Frontal cortex (tissue), 4 donors: ENCODE measurements around the gene SYCP2L. TPM values are rescaled to one million over a fixed set of nuclear protein-coding genes. Genes with fewer than 3 reads are reported as not detected.
A peak's percentile ranks its signal among the peaks of the same experiment; 100 is the strongest.
"Not testable (repeated sequence)": the region's sequence is repeated elsewhere in the genome, so short reads cannot be mapped to it uniquely, and the experiment has no call there.

Experiments used
- DNase-seq, 2 donors: peaks; one replicate each; pipeline ENCODE4 v3.0.0; 2012; ENCODE audit warnings: low spot score in 2 of 2
- FAIRE-seq: peaks from 2 replicates; lab custom pipeline; 2012; peaks lifted over from hg19 to GRCh38; lab: Jason Lieb, UNC
- total RNA-seq: library from RNA; depleted of rRNA; stranded (reverse); fragments of >200 nt; gene quantifications from one replicate; pipeline ENCODE4 v1.2.3, GENCODE V29; 2014
- donor health status: control.
- donor health status: control.
- donor health status: control.

SYCP2L gene
- total RNA-seq, 1 donor from 2014 or later: 5.7 TPM

- no peak for FAIRE-seq
- no peak for DNase-seq
Observed at GRCh38 chr6:10949579-10950490, 63.0 kb downstream of the SYCP2L start.

- DNase-seq (peak in 1 of 2 donors; percentile 27), FAIRE-seq (peak; percentile 52)
Observed at GRCh38 chr6:10951675-10952282, 64.9 kb downstream of the SYCP2L start.

DNA sequence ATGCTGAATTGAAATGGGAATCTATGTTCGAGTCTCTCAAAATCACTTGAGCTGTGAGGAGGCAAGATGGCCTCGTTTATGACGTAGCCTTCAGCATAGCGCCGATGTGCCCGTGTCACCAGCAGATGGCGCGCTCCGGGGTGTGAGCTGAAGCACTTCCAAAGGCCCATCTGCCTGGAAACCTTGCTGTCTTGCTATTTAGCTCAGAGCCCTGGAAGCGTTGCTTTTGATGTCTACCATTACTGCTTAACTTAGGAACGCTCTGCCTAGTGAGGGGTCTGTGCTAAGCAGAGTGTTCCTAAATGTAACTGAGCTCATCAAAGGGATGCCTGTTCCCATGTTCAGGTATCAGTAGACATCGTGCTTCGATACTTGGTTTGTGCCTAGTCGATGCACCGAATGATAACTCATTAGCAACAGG lies 67.7 kb downstream of the SYCP2L start:
- DNase-seq (peak; percentile 4 to 18), FAIRE-seq (no peak)

GRCh38 chr6:10956776-10957175 lies 69.9 kb downstream of the SYCP2L start:
- DNase-seq (no peak), FAIRE-seq (no peak)

DNA sequence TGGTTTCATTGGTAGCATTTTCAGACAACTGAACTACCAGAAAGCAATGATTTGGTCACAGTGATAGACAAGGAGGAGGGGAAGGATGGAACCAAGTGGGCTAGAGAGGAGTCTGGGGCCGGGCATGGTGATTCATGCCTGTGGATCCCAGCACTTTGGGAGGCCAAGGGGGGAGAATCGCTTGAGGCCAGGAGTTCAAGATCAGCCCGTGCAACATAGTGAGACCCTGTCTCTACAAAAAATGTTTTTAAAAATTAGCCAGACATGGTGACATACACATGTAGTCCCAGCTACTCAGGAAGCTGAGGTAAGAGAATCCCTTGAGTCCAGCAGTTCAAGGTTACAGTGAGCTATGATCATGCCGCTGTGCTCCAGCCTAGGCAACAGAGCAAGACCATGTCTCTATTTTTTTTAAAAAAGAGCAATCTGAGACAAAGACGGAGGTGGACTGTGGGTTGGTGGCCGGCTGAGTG lies 70.6 kb downstream of the SYCP2L start:
- FAIRE-seq: no peak
- no peak for DNase-seq

DNA sequence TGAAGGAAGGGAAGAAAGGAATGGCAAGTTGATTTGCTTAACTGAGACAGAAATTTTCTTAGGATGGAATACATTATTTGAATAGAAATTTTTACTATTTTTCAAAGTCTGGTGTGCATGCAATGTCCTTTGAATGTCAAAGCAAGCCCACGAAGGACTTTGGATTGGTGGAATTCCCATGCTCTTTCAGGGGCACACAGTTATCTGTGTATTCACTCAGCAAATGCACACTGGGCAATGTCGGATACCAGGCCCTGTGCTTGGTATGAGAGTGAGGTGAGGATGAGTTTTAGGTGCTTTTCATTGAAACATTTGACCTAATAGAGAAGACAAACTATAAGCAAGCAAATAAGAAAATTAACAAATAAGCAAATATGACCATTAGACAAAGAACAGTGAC lies 73.3 kb downstream of the SYCP2L start:
- FAIRE-seq (no peak), DNase-seq (no peak)

DNA sequence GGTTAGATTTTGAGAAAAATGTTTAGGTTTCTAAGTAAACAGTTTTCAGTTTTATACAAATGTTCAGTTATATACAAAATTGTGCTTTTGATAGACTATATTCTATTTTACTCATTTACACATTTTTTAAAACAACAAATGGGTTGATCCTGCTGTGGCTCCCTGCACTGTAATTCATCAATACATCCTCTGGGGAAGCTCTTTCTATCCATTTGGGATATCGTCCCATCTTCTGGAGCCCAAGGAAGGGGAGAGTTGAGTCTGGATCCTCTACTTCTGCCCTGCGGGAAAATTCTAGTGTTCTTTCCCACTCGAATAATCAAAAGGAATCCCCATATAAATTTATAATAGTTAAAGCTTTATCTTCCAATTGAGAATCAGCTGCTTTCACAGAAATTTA lies 75.0 kb downstream of the SYCP2L start:
- DNase-seq (no peak), FAIRE-seq (no peak)

DNA sequence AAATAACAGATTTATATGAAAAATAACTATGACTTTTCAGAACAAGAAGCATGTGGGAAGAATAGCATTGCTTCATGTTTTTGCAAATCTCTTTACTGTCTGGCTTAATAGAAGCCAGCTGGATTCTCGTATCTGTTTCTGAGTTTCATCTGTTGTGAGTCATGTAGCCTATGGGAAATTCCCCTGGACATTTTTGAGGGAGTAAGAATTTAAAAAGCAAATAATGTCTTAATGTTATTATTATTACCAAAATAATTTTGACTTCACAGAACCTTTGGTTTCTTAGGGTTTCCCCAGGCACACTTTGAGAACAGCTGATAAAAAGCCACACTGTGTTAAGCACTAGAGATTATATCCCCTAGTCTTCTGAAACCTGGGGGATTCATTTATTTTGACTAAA lies 75.8 kb downstream of the SYCP2L start:
- FAIRE-seq: no peak
- DNase-seq: no peak

DNA sequence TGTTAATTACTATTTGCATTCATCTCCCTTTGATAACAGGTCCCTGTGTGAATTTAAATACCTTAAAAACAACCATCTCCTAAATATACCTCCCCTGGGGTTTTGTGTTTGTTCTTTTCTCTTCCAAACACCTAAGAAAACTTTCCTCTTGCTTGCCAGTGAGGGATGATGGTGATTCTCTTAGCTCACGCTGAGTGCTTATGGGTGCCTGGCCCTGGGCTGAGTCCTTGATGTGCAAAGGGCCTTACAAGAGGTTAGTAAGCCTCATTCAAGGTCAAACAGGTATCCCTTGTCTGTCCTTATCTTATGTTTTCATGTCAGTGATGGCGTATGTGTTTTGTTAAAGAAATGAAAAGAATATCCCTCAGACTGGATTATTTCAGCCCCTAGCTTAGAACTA lies 76.3 kb downstream of the SYCP2L start:
- no peak for FAIRE-seq
- no peak for DNase-seq

DNA sequence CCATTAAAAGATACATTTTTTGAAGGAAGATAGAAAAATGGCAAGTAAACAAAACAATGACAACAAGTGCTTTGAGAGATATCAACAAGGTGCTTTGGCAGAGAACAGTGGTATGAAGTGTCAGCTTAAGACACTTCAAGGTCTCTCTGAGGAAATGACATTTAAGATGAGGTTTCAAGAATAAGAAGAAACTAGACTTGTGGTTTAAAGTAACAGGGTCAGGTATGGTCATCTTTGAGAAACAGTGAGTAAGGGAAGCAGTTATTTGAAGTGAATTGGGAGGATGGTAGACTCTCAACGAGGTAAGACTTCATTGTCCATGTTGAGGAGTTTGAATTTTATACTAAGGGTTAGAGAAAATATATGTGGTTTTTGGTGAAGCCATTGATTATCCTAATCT lies 77.8 kb downstream of the SYCP2L start:
- FAIRE-seq (no peak), DNase-seq (no peak)

DNA sequence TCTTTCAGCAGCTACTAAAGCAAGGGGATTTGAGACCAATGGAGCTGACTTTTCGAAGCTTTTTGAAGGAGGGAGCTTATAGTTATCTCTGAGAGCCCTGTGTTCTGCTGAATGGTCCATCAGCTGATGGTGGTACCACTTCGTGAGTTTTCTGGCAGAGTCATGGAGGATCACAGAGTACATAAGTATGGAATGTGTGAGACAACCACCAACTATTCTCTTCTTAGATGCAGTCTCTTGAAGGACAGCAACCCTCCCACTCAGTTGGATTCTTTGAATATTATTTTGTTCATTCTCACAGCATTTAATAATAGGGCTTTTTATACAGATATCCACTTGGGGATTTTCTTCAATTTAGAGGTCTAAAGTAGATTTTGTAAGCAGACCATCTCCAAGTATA lies 81.9 kb downstream of the SYCP2L start:
- DNase-seq (no peak), FAIRE-seq (no peak)

GRCh38 chr6:10970731-10971130 lies 83.9 kb downstream of the SYCP2L start:
- FAIRE-seq: no peak
- no peak for DNase-seq

DNA sequence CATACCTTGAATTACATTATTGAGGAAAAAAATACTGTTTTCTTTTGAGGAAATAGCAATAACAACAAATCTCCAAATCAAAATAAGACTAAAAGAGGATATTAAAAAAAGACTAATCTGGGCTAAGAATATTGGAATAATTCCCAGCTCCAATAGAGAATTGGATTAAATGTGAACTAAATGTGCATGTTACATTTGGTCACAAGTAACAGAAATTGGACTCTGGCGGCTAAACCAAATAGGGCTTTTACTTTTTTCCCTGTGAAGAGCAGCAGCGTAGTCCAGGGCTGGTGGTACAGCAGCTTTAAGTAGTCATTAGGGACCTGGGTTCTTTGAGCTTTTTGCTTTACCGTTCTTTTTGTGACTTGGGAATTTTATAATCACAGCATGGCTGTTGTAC lies 85.3 kb downstream of the SYCP2L start:
- FAIRE-seq (no peak), DNase-seq (no peak)

DNA sequence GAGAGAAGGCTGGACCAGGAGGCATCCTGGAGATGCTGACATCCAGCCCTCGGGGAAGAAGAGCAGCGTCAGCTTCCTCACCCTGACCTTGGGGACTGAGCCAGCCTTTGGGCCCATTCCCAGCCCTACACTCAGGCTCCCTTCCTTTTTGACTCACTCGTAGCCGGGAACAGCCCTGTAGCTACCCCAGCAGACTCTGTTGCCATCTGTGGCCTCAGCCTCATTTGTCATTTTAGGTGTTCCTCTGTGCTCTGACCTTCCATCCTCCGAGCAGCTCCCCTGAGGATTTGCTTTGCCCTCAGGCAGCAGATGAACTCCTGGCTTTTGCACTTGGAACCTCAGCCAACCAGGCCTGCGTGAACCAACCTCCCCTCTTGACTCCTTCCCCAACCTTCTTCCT lies 89.7 kb downstream of the SYCP2L start:
- DNase-seq (no peak), FAIRE-seq (no peak)

GRCh38 chr6:10977231-10977968 lies 90.5 kb downstream of the SYCP2L start:
- no peak for FAIRE-seq

GRCh38 chr6:10979603-10980002 lies 92.8 kb downstream of the SYCP2L start:
- DNase-seq (no peak), FAIRE-seq (no peak)

More at GRCh38 chr6:10977231-10977968, 90.5 kb downstream of the SYCP2L start:
- no peak for DNase-seq

DNA sequence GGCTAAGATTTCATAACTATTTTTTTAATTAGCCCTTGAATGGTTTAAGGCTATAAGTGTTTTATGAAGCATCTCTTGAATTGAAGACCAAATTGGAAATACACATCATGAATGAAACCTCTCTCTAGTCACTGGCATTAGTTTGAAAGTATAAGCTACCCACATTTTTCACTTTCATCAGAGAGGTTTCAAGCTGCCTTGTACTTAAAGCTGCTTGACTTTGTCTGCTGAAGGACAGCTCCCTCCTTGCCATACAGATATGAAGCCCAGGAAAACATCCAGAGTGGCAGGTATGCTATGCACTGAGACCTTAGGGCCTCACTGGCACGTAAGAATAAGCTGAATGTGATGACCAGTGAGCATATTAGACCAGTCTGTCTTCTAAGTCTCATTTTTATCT lies 94.6 kb downstream of the SYCP2L start:
- FAIRE-seq: no peak
- no peak for DNase-seq

DNA sequence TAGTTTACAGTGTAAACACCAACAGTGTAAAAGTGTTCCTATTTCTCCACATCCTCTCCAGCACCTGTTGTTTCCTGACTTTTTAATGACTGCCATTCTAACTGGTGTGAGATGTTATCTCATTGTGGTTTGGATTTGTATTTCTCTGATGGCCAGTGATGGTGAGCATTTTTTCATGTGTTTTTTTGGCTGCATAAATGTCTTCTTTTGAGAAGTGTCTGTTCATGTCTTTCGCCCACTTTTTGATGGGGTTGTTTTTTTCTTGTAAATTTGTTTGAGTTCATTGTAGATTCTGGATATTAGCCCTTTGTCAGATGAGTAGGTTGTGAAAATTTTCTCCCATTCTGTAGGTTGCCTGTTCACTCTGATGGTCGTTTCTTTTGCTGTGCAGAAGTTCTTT lies 98.1 kb downstream of the SYCP2L start:
- DNase-seq, FAIRE-seq: not testable (repeated sequence)

DNA sequence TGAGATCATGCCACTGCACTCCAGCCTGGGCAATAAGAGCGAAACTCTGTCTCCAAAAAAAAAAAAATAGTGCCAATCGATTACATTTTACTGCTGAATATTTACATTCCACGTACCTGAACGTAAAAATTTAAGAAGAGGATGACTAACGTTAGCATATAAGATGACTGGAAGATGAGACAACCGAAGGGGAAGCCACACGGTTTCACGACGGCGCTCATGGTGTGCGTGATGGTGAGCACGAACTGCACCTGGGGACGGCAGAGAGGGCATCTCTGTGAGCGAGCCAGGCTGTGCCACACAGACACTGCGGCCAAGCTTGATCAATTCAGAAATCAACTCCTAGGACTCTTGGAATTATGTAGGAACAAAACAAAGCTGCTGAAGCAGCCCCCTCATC lies 102.7 kb downstream of the SYCP2L start:
- DNase-seq (no peak), FAIRE-seq (no peak)

DNA sequence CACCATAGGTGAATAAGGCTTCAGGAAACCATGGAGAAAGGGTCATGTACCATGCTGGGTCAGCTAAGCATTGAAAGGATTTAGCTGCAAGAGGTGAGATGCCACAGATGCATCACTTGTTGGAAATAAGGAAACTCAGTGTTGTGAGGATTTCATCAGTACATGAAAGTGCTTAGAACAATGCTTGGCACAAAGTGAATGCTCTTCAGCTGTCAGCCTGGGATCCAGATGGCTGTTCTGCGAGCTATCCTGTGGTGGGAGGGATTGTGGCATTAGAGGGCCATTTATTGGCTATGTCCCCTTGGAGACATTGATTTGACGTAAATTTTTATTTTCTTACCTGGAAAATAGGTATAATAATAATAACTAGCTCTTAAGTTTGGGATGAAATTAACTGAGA lies 104.3 kb downstream of the SYCP2L start:
- no peak for FAIRE-seq
- DNase-seq: no peak

DNA sequence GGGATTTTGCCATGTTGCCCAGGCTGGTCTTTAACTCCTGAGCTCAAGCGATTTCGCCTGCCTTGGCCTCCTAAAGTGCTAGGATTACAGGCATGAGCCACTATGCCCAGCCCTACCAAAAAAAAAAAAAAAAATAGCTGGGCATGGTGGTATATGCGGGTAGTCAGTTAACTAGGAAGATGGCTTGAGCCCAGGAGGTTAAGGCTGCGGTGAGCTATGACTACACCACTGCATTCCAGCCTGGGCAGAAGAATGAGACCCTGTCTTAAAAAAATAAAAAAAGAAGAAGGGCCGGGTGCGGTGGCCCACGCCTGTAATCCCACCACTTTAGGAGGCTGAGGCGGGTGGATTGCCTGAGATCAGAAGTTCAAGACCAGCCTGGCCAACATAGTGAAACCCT lies 107.0 kb downstream of the SYCP2L start:
- DNase-seq: no peak
- FAIRE-seq: no peak
